ENCODE measurements around the gene ABLIM3. TPM values are rescaled to one million over a fixed set of nuclear protein-coding genes. Genes with fewer than 3 reads are reported as not detected.

Gene ABLIM3
- total RNA-seq, 1 donor from 2014 or later: 3.9 TPM

GRCh38 chr5:149215478-149216090 is 74.3 kb downstream of the ABLIM3 start:
- FAIRE-seq (no peak), DNase-seq (ENCODE audit: low read depth) (peak; percentile 55)
- Mint-ChIP-seq H3K36me3 (ENCODE audit: low read depth, unreplicated experiment) (no peaks in the 10 kb centered on the region), H3K4me3 (ENCODE audit: unreplicated experiment) (no peak overlapping the region), H3K27ac (ENCODE audit: unreplicated experiment) (no peak overlapping the region), H3K9me3 (ENCODE audit: unreplicated experiment) (no peaks in the 10 kb centered on the region), H3K4me1 (ENCODE audit: low read depth, unreplicated experiment) (peaks cover 15% of the 10 kb centered on the region), H3K27me3 (ENCODE audit: low read depth, unreplicated experiment) (peaks cover 15% of the 10 kb centered on the region)
- Histone ChIP-seq H3K9me3 (ENCODE audit: insufficient read depth, low read depth, low read length) (no peaks in the 10 kb centered on the region), H3K79me2 (ENCODE audit: insufficient read depth, low read length) (no peaks in the 10 kb centered on the region), H4K20me1 (ENCODE audit: insufficient read depth, low read length) (no peaks in the 10 kb centered on the region), H3K4me3 (ENCODE audit: insufficient read depth, low read depth, low read length) (no peak overlapping the region), H3K36me3 (ENCODE audit: insufficient read depth, low read length) (no peaks in the 10 kb centered on the region), H2AFZ (ENCODE audit: low read depth, low read length) (no peak overlapping the region), H3K27ac (ENCODE audit: low read depth, low read length) (no peak overlapping the region), H3K4me2 (ENCODE audit: low read length) (no peak overlapping the region), H3K27me3 (ENCODE audit: insufficient read depth, low read length) (no peaks in the 10 kb centered on the region), H3K9ac (ENCODE audit: low read length) (no peak overlapping the region), H3K4me1 (ENCODE audit: insufficient read depth, low read length) (peaks cover 29% of the 10 kb centered on the region)
- TF ChIP-seq EZH2 (IDR thresholded peaks at IDR 0.05; ENCODE audit: insufficient read depth, low read length) (no peak), CTCF (IDR thresholded peaks at IDR 0.05; ENCODE audit: insufficient read depth, low read depth, low read length) (no peak)

GRCh38 chr5:149216496-149216895 is 75.2 kb downstream of the ABLIM3 start:
- H3K9me3 Mint-ChIP-seq (ENCODE audit: unreplicated experiment): no peaks in the 10 kb centered on the region
- no peak overlapping the region for H3K27ac Mint-ChIP-seq (ENCODE audit: unreplicated experiment)
- H3K9ac ChIP-seq (ENCODE audit: low read length): no peak overlapping the region
- peaks cover 28% of the 10 kb centered on the region for H3K4me1 ChIP-seq (ENCODE audit: insufficient read depth, low read length)
- TF ChIP-seq EZH2 (IDR thresholded peaks at IDR 0.05; ENCODE audit: insufficient read depth, low read length): no peak
- TF ChIP-seq CTCF (IDR thresholded peaks at IDR 0.05; ENCODE audit: insufficient read depth, low read depth, low read length): no peak
- H3K4me3 ChIP-seq (ENCODE audit: insufficient read depth, low read depth, low read length): no peak overlapping the region
- H3K79me2 ChIP-seq (ENCODE audit: insufficient read depth, low read length): no peaks in the 10 kb centered on the region
- H2AFZ ChIP-seq (ENCODE audit: low read depth, low read length): no peak overlapping the region
- no peak for FAIRE-seq
- H3K27me3 Mint-ChIP-seq (ENCODE audit: low read depth, unreplicated experiment): peaks cover 19% of the 10 kb centered on the region
- H3K27ac ChIP-seq (ENCODE audit: low read depth, low read length): no peak overlapping the region
- H3K4me1 Mint-ChIP-seq (ENCODE audit: low read depth, unreplicated experiment): peaks cover 11% of the 10 kb centered on the region
- no peaks in the 10 kb centered on the region for H3K36me3 Mint-ChIP-seq (ENCODE audit: low read depth, unreplicated experiment)
- H3K4me3 Mint-ChIP-seq (ENCODE audit: unreplicated experiment): no peak overlapping the region
- DNase-seq (ENCODE audit: low read depth): no peak
- H3K36me3 ChIP-seq (ENCODE audit: insufficient read depth, low read length): no peaks in the 10 kb centered on the region
- H3K4me2 ChIP-seq (ENCODE audit: low read length): no peak overlapping the region
- no peaks in the 10 kb centered on the region for H3K27me3 ChIP-seq (ENCODE audit: insufficient read depth, low read length)
- H3K9me3 ChIP-seq (ENCODE audit: insufficient read depth, low read depth, low read length): no peaks in the 10 kb centered on the region
- H4K20me1 ChIP-seq (ENCODE audit: insufficient read depth, low read length): no peaks in the 10 kb centered on the region

GRCh38 chr5:149217096-149217802 is 76.0 kb downstream of the ABLIM3 start:
- no peak for FAIRE-seq

More at GRCh38 chr5:149217096-149217802, 76.0 kb downstream of the ABLIM3 start:
- no peak for DNase-seq (ENCODE audit: low read depth)
- H3K4me2 ChIP-seq (ENCODE audit: low read length): no peak overlapping the region
- Mint-ChIP-seq H3K27me3 (ENCODE audit: low read depth, unreplicated experiment) (peaks cover 20% of the 10 kb centered on the region), H3K4me3 (ENCODE audit: unreplicated experiment) (no peak overlapping the region), H3K27ac (ENCODE audit: unreplicated experiment) (no peak overlapping the region), H3K36me3 (ENCODE audit: low read depth, unreplicated experiment) (no peaks in the 10 kb centered on the region), H3K4me1 (ENCODE audit: low read depth, unreplicated experiment) (peaks cover 4% of the 10 kb centered on the region), H3K9me3 (ENCODE audit: unreplicated experiment) (no peaks in the 10 kb centered on the region)
- H3K79me2 ChIP-seq (ENCODE audit: insufficient read depth, low read length): no peaks in the 10 kb centered on the region
- H4K20me1 ChIP-seq (ENCODE audit: insufficient read depth, low read length): no peaks in the 10 kb centered on the region
- H3K9me3 ChIP-seq (ENCODE audit: insufficient read depth, low read depth, low read length): no peaks in the 10 kb centered on the region
- H3K4me3 ChIP-seq (ENCODE audit: insufficient read depth, low read depth, low read length): no peak overlapping the region
- no peak overlapping the region for H3K9ac ChIP-seq (ENCODE audit: low read length)
- no peak overlapping the region for H3K27ac ChIP-seq (ENCODE audit: low read depth, low read length)
- peaks cover 25% of the 10 kb centered on the region for H3K4me1 ChIP-seq (ENCODE audit: insufficient read depth, low read length)
- no peaks in the 10 kb centered on the region for H3K36me3 ChIP-seq (ENCODE audit: insufficient read depth, low read length)
- no peaks in the 10 kb centered on the region for H3K27me3 ChIP-seq (ENCODE audit: insufficient read depth, low read length)
- H2AFZ ChIP-seq (ENCODE audit: low read depth, low read length): no peak overlapping the region
- no peak for TF ChIP-seq CTCF (IDR thresholded peaks at IDR 0.05; ENCODE audit: insufficient read depth, low read depth, low read length)
- TF ChIP-seq EZH2 (IDR thresholded peaks at IDR 0.05; ENCODE audit: insufficient read depth, low read length): no peak
